ENCODE results near the gene NDUFA12.

Gene NDUFA12

GRCh38 chr12:94930772-94931171, 72.7 kb downstream of the NDUFA12 start:
- DNase-seq = no peak

GRCh38 chr12:94930216-94930654, 73.3 kb downstream of the NDUFA12 start:
- DNase-seq = no peak

- no peak for DNase-seq
Measured at GRCh38 chr12:94929780-94930179, 73.7 kb downstream of the NDUFA12 start.

- no peak for DNase-seq
Measured at GRCh38 chr12:94925729-94926128, 77.8 kb downstream of the NDUFA12 start.

- DNase-seq = no peak
Measured at GRCh38 chr12:94925206-94925605, 78.3 kb downstream of the NDUFA12 start.

GRCh38 chr12:94922561-94922960, 80.9 kb downstream of the NDUFA12 start:
- no peak for DNase-seq
